ENCODE results near the gene VPS41. TPM values are rescaled to one million over a fixed set of nuclear protein-coding genes. Genes with fewer than 3 reads are reported as not detected.
"Not testable (repeated sequence)": the region's sequence is repeated elsewhere in the genome, so short reads cannot be mapped to it uniquely, and the experiment has no call there.

The VPS41 gene
- total and polyA plus RNA-seq, 12 donors = 12.7 to 133 (median 59.8) TPM

DNA sequence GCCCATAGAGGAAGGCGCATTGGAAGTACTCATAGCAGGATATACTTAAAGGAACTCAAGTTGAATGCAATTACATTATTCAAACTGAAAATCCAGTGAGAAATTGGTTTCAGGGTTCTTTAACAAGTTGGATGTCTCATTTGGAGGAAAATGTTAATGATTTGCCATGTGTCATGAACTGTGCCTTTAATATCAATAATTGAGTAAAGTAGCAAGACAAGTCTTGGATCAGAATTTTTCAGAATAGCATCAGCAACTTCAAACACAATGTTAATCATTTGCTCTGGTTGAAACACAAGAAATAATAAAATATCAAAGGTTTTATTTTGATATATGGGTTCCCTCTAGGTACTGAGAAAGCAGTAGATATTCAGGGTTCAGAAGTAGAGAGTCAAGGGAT is 44.2 kb upstream of the VPS41 start:
- H3K27me3 ChIP-seq = no peaks in the 10 kb centered on the region
- intact Hi-C loops (cut with DNase I) = no loop called here
- H3K27ac ChIP-seq = no peak overlapping the region
- no peaks in the 10 kb centered on the region for H3K36me3 ChIP-seq (replicated peaks in 1 of 2)
- no peak for TF ChIP-seq POLR2A (IDR thresholded peaks at IDR 0.05)
- TF ChIP-seq, protein P1, sequence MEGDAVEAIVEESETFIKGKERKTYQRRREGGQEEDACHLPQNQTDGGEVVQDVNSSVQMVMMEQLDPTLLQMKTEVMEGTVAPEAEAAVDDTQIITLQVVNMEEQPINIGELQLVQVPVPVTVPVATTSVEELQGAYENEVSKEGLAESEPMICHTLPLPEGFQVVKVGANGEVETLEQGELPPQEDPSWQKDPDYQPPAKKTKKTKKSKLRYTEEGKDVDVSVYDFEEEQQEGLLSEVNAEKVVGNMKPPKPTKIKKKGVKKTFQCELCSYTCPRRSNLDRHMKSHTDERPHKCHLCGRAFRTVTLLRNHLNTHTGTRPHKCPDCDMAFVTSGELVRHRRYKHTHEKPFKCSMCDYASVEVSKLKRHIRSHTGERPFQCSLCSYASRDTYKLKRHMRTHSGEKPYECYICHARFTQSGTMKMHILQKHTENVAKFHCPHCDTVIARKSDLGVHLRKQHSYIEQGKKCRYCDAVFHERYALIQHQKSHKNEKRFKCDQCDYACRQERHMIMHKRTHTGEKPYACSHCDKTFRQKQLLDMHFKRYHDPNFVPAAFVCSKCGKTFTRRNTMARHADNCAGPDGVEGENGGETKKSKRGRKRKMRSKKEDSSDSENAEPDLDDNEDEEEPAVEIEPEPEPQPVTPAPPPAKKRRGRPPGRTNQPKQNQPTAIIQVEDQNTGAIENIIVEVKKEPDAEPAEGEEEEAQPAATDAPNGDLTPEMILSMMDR (IDR thresholded peaks at IDR 0.05) = no peak
- no peak overlapping the region for H3K4me3 ChIP-seq
- WGBS, 4 donors = 95 to 100% (median 97%) methylated on average over 1 of the region's 1 CpG
- no peak for DNase-seq
- no peaks in the 10 kb centered on the region for H3K4me1 ChIP-seq (replicated peaks in 1 of 2)
- H3K9me3 ChIP-seq (replicated peaks in 1 of 3) = no peaks in the 10 kb centered on the region

DNA sequence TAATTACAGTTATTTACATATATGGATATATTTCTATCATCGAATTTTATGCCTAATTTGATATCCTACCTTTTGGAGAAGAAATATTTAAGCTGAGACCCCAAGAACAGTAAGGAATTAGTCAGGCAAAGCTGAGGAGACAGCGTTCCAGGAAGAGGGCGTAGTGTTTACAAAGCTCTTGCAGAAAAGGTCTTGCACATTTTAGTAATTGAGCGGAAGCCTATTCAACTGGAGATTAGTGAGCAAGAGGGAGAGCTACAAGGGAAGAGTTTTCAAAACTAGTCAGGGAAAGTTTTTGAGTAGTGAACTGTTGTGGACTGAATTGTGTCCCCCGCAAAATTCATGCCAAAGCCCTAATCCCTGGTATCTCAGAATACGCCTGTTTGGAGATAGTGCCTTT is 42.2 kb upstream of the VPS41 start:
- no peaks in the 10 kb centered on the region for H3K36me3 ChIP-seq (replicated peaks in 1 of 2)
- TF ChIP-seq, protein P1 (IDR thresholded peaks at IDR 0.05) = no peak
- no peak for TF ChIP-seq POLR2A (IDR thresholded peaks at IDR 0.05)
- no peak for DNase-seq
- H3K4me3 ChIP-seq = no peak overlapping the region
- intact Hi-C loops (cut with DNase I) = no loop called here
- no peaks in the 10 kb centered on the region for H3K4me1 ChIP-seq (replicated peaks in 1 of 2)
- 83 to 89% (median 85%) methylated on average over 6 of the region's 6 CpGs for WGBS, 4 donors
- no peaks in the 10 kb centered on the region for H3K27me3 ChIP-seq
- no peak overlapping the region for H3K27ac ChIP-seq
- H3K9me3 ChIP-seq (replicated peaks in 1 of 3) = no peaks in the 10 kb centered on the region

DNA sequence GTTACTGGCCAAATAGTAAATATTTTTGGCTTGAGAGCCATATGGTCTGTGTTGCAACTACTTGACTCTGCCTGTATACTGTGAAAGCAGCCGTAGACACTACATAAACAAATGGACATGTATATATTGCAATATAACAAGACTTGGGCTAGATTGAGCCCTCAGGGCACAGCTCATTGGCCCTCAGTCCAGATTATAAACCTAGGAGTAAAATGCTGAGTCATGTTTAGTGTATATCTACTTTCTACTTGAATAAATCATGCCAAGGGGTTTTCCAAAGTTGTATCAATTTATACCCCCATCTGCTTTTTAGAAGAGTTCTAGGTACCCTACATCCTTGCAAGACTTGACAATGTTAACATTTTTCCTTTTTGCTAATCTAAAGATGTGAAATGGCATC is 41.3 kb upstream of the VPS41 start:
- intact Hi-C loops (cut with DNase I) = no loop called here
- TF ChIP-seq, protein P1 (IDR thresholded peaks at IDR 0.05) = no peak
- TF ChIP-seq POLR2A (IDR thresholded peaks at IDR 0.05) = no peak
- 55 to 69% (median 68%) methylated on average over 1 of the region's 1 CpG for WGBS, 4 donors
- Histone ChIP-seq H3K36me3 (replicated peaks in 1 of 2) (no peaks in the 10 kb centered on the region), H3K4me3 (no peak overlapping the region), H3K4me1 (replicated peaks in 1 of 2) (no peaks in the 10 kb centered on the region), H3K27ac (no peak overlapping the region), H3K9me3 (replicated peaks in 1 of 3) (no peaks in the 10 kb centered on the region), H3K27me3 (no peaks in the 10 kb centered on the region)
- DNase-seq = no peak

DNA sequence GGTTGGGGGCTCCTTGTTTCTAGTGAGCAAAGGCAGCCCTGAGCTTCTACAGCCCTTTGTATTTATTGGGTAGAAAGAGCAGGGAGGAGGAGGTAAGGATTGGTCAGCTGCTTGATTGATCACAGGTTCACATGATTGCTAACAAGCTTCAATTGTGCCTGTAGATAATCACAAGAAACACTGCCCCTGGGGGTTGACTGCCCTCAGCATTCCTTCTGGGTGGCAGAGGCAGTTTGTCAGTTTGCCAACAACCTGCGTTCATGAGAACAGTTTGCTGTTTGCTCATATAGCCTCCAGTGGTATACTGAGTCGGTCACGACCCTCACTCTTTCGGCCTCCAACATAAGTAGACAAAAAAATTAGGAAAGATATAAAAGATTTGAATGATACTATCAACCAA is 38.5 kb upstream of the VPS41 start:
- intact Hi-C loops (cut with DNase I); H3K27ac ChIP-seq; H3K27me3 ChIP-seq; H3K4me3 ChIP-seq; H3K36me3 ChIP-seq (replicated peaks in 1 of 2); H3K4me1 ChIP-seq (replicated peaks in 1 of 2); DNase-seq; H3K9me3 ChIP-seq (replicated peaks in 1 of 3): not testable (repeated sequence)
- 79 to 91% (median 90%) methylated on average over 4 of the region's 4 CpGs for WGBS, 4 donors

DNA sequence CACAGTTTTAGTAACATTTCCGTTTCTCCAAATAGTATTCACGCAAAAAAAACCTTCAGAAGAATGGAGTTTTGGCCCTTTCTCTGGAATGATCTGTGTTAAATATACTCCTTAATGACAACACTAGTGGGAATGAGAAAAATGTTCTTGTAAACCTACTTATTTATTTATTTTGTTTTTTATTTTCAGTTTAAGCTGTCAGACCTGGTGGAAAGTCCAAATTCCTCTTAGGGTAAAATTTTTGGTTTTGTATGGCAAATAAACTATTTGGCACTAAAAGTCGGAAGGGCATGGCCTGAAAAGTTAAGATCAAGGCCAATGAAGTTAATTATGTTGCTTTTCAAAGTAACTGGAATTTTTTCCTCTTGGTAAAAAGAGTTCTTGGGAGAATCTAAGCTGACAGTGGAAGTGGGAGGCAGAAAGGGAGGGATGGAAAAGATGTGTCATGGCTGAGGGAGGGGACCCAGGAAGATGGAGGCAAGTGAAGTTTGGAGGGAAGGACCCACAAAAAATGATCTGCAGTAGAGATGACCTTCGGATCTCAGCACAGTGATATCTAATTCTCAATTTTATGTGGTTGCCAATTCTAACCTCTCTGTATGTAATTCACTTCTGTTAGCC is 33.5 kb upstream of the VPS41 start:
- Histone ChIP-seq H3K4me1 (replicated peaks in 1 of 2) (no peaks in the 10 kb centered on the region), H3K27ac (no peak overlapping the region), H3K36me3 (replicated peaks in 1 of 2) (no peaks in the 10 kb centered on the region), H3K9me3 (replicated peaks in 1 of 3) (no peaks in the 10 kb centered on the region), H3K27me3 (peaks cover 4% of the 10 kb centered on the region), H3K4me3 (no peak overlapping the region)
- TF ChIP-seq, protein P1 (IDR thresholded peaks at IDR 0.05) = no peak
- no peak for TF ChIP-seq POLR2A (IDR thresholded peaks at IDR 0.05)
- 68 to 70% (median 69%) methylated on average over 4 of the region's 4 CpGs for WGBS, 4 donors
- intact Hi-C loops (cut with DNase I) = no loop called here
- no peak for DNase-seq
